ENCODE results near the gene CASP8. TPM values are rescaled to one million over a fixed set of nuclear protein-coding genes. Genes with fewer than 3 reads are reported as not detected.

Gene CASP8
- total and polyA plus RNA-seq, 4 donors = 4.5 to 15.1 (median 8.7) TPM

DNA sequence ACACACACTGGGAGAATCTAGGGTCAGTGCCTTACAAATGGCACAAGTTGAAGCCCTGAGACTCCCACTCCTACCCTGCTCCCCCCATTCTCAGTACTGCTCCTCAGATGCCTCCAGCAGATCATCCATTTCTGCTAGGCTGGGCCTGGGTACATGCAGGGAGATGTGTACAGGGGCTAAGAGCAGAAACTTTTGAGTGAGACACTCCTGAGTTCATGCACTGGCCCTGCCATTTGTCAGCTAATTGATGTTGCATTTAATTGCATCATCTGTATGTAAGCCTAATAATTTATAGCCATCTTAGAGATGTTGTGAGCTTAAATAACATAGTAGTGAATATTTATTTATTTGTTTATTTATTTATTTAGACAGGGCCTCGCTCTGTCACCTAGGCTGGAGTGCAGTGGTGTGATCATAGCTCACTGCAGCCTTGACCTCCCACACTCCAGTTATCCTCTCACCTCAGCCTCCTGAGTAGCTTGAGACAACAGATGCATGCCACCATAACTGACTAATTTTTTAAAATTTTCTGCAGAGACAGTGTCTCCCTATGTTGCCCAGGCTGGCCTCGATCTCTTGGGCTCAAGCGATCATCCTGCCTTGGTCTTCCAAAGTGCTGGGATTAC is 4.8 kb upstream of the CASP8 start:
- Histone ChIP-seq H3K36me3 (ENCODE audit: control insufficient read depth in 4 of 4, insufficient read depth in 3 of 4, low read depth in 1 of 4, low read length in 3 of 4) (no peaks in the 10 kb centered on the region), H3K4me1 (ENCODE audit: control insufficient read depth in 4 of 4, insufficient read depth in 4 of 4, low read length in 3 of 4) (peaks cover 0 to 4% (median 1%) of the 10 kb centered on the region in 4 donors), H3K9ac (ENCODE audit: low read depth in 1 of 2, low read length in 2 of 2) (no peak overlapping the region), H3K9me3 (ENCODE audit: control insufficient read depth in 4 of 4, low read length in 3 of 4) (no peaks in the 10 kb centered on the region), H3K27ac (ENCODE audit: low read depth in 1 of 2, low read length in 2 of 2) (no peak overlapping the region), H3K27me3 (ENCODE audit: control insufficient read depth in 4 of 4, insufficient read depth in 4 of 4, low read length in 3 of 4) (no peaks in the 10 kb centered on the region), H3K4me3 (ENCODE audit: low read depth in 1 of 3, low read length in 3 of 3) (no peak overlapping the region)
- DNase-seq (ENCODE audit: low spot score) = no peak
- TF ChIP-seq HNF4A (conservative IDR thresholded peaks at IDR 0.05) (no peak), SP1 (IDR thresholded peaks at IDR 0.05) (no peak), HNF4G (IDR thresholded peaks at IDR 0.05) (no peak), JUND (IDR thresholded peaks at IDR 0.05) (no peak), GABPA (IDR thresholded peaks at IDR 0.05 in 1 of 2, conservative IDR thresholded peaks at IDR 0.05 in 1 of 2) (no peak), RAD21 (IDR thresholded peaks at IDR 0.05) (no peak), FOXA2 (IDR thresholded peaks at IDR 0.05) (no peak), TAF1 (conservative IDR thresholded peaks at IDR 0.05) (no peak), YY1 (IDR thresholded peaks at IDR 0.05) (no peak), FOXA1 (IDR thresholded peaks at IDR 0.05) (no peak), RXRA (IDR thresholded peaks at IDR 0.05) (no peak), EGR1 (IDR thresholded peaks at IDR 0.05; ENCODE audit: low read depth in 2 of 2) (no peak), NR2F2 (IDR thresholded peaks at IDR 0.05) (no peak)
- TF ChIP-seq, protein P1, sequence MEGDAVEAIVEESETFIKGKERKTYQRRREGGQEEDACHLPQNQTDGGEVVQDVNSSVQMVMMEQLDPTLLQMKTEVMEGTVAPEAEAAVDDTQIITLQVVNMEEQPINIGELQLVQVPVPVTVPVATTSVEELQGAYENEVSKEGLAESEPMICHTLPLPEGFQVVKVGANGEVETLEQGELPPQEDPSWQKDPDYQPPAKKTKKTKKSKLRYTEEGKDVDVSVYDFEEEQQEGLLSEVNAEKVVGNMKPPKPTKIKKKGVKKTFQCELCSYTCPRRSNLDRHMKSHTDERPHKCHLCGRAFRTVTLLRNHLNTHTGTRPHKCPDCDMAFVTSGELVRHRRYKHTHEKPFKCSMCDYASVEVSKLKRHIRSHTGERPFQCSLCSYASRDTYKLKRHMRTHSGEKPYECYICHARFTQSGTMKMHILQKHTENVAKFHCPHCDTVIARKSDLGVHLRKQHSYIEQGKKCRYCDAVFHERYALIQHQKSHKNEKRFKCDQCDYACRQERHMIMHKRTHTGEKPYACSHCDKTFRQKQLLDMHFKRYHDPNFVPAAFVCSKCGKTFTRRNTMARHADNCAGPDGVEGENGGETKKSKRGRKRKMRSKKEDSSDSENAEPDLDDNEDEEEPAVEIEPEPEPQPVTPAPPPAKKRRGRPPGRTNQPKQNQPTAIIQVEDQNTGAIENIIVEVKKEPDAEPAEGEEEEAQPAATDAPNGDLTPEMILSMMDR (IDR thresholded peaks at IDR 0.05; ENCODE audit: low read depth, low read length, missing input control) = no peak
- TF ChIP-seq, protein P2, sequence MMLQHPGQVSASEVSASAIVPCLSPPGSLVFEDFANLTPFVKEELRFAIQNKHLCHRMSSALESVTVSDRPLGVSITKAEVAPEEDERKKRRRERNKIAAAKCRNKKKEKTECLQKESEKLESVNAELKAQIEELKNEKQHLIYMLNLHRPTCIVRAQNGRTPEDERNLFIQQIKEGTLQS (IDR thresholded peaks at IDR 0.05) = no peak
- TF ChIP-seq, protein P3, sequence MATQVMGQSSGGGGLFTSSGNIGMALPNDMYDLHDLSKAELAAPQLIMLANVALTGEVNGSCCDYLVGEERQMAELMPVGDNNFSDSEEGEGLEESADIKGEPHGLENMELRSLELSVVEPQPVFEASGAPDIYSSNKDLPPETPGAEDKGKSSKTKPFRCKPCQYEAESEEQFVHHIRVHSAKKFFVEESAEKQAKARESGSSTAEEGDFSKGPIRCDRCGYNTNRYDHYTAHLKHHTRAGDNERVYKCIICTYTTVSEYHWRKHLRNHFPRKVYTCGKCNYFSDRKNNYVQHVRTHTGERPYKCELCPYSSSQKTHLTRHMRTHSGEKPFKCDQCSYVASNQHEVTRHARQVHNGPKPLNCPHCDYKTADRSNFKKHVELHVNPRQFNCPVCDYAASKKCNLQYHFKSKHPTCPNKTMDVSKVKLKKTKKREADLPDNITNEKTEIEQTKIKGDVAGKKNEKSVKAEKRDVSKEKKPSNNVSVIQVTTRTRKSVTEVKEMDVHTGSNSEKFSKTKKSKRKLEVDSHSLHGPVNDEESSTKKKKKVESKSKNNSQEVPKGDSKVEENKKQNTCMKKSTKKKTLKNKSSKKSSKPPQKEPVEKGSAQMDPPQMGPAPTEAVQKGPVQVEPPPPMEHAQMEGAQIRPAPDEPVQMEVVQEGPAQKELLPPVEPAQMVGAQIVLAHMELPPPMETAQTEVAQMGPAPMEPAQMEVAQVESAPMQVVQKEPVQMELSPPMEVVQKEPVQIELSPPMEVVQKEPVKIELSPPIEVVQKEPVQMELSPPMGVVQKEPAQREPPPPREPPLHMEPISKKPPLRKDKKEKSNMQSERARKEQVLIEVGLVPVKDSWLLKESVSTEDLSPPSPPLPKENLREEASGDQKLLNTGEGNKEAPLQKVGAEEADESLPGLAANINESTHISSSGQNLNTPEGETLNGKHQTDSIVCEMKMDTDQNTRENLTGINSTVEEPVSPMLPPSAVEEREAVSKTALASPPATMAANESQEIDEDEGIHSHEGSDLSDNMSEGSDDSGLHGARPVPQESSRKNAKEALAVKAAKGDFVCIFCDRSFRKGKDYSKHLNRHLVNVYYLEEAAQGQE (IDR thresholded peaks at IDR 0.05) = no peak
- TF ChIP-seq, protein P4, sequence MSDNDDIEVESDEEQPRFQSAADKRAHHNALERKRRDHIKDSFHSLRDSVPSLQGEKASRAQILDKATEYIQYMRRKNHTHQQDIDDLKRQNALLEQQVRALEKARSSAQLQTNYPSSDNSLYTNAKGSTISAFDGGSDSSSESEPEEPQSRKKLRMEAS (IDR thresholded peaks at IDR 0.05) = no peak
- TF ChIP-seq, protein P5, sequence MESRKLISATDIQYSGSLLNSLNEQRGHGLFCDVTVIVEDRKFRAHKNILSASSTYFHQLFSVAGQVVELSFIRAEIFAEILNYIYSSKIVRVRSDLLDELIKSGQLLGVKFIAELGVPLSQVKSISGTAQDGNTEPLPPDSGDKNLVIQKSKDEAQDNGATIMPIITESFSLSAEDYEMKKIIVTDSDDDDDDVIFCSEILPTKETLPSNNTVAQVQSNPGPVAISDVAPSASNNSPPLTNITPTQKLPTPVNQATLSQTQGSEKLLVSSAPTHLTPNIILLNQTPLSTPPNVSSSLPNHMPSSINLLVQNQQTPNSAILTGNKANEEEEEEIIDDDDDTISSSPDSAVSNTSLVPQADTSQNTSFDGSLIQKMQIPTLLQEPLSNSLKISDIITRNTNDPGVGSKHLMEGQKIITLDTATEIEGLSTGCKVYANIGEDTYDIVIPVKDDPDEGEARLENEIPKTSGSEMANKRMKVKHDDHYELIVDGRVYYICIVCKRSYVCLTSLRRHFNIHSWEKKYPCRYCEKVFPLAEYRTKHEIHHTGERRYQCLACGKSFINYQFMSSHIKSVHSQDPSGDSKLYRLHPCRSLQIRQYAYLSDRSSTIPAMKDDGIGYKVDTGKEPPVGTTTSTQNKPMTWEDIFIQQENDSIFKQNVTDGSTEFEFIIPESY (IDR thresholded peaks at IDR 0.05) = no peak
- WGBS = 98% methylated on average over 3 of the region's 3 CpGs
